ENCODE results near the gene MCUR1. TPM values are rescaled to one million over a fixed set of nuclear protein-coding genes. Genes with fewer than 3 reads are reported as not detected.

The MCUR1 gene
- polyA plus RNA-seq, 3 donors = 2.4 to 7.8 (median 5.2) TPM

- peak; percentile 67 to 78 (median 74) for DNase-seq
- H3K4me3 Mint-ChIP-seq = no peak overlapping the region
- H3K36me3 Mint-ChIP-seq = peaks cover 20 to 47% of the 10 kb centered on the region in 2 donors
- Histone ChIP-seq H3K36me3 (replicated peaks in 1 of 2; ENCODE audit: control insufficient read depth in 1 of 2, insufficient read depth in 2 of 2, low read length in 2 of 2) (peaks cover 6 to 52% of the 10 kb centered on the region in 2 donors), H4K20me1 (ENCODE audit: insufficient read depth, low read length) (no peaks in the 10 kb centered on the region), H3K79me2 (ENCODE audit: insufficient read depth, low read length) (no peaks in the 10 kb centered on the region), H3K4me3 (replicated peaks in 1 of 3; ENCODE audit: low read depth in 2 of 3, low read length in 3 of 3) (no peak overlapping the region), H3K4me2 (replicated peaks; ENCODE audit: extremely low read depth, low read length, poor library complexity, severe bottlenecking) (no peak overlapping the region), H3K27ac (ENCODE audit: low read depth in 1 of 2, low read length in 2 of 2) (no peak overlapping the region), H3K9me3 (replicated peaks in 1 of 2; ENCODE audit: control insufficient read depth in 1 of 2, insufficient read depth in 1 of 2, low read length in 2 of 2) (no peaks in the 10 kb centered on the region), H3K4me1 (ENCODE audit: control insufficient read depth in 1 of 2, insufficient read depth in 2 of 2, low read length in 2 of 2) (peaks cover 0 to 4% of the 10 kb centered on the region in 2 donors), H2AFZ (ENCODE audit: insufficient read depth, low read depth, low read length, poor library complexity, severe bottlenecking) (no peak overlapping the region), H3K9ac (ENCODE audit: insufficient read depth, low read length, poor library complexity, severe bottlenecking) (no peak overlapping the region), H3K27me3 (ENCODE audit: control insufficient read depth in 2 of 2, insufficient read depth in 2 of 2, low read length in 2 of 2) (no peaks in the 10 kb centered on the region)
- intact Hi-C loops (cut with micrococcal nuclease) = loop anchor here in 1 of 2 donors (5.0 to 10.0 kb wide), 2 partner anchors 267 to 1840 kb away; no protein-coding TSS in a partner anchor
- H3K27me3 Mint-ChIP-seq (ENCODE audit: low read depth in 3 of 3) = no peaks in the 10 kb centered on the region
- H3K4me1 Mint-ChIP-seq = peaks cover 4% of the 10 kb centered on the region
- H3K9me3 Mint-ChIP-seq = no peaks in the 10 kb centered on the region
- H3K27ac Mint-ChIP-seq = peak overlapping the region in 1 of 7 donors; percentile 24
- peak; percentile 93 for TF ChIP-seq CTCF (IDR thresholded peaks at IDR 0.05)
- 0% methylated on average over 3 of the region's 8 CpGs for WGBS (ENCODE audit: insufficient coverage)
Observed at GRCh38 chr6:13795041-13795750, 19.2 kb downstream of the MCUR1 start.

GRCh38 chr6:13794184-13794583, 20.2 kb downstream of the MCUR1 start:
- Histone ChIP-seq H3K4me2 (replicated peaks; ENCODE audit: extremely low read depth, low read length, poor library complexity, severe bottlenecking) (no peak overlapping the region), H3K36me3 (replicated peaks in 1 of 2; ENCODE audit: control insufficient read depth in 1 of 2, insufficient read depth in 2 of 2, low read length in 2 of 2) (peaks cover 6 to 59% of the 10 kb centered on the region in 2 donors), H3K4me3 (replicated peaks in 1 of 3; ENCODE audit: low read depth in 2 of 3, low read length in 3 of 3) (no peak overlapping the region), H4K20me1 (ENCODE audit: insufficient read depth, low read length) (no peaks in the 10 kb centered on the region), H3K9ac (ENCODE audit: insufficient read depth, low read length, poor library complexity, severe bottlenecking) (no peak overlapping the region), H3K27ac (ENCODE audit: low read depth in 1 of 2, low read length in 2 of 2) (no peak overlapping the region), H3K9me3 (replicated peaks in 1 of 2; ENCODE audit: control insufficient read depth in 1 of 2, insufficient read depth in 1 of 2, low read length in 2 of 2) (no peaks in the 10 kb centered on the region), H3K4me1 (ENCODE audit: control insufficient read depth in 1 of 2, insufficient read depth in 2 of 2, low read length in 2 of 2) (peaks cover 0 to 4% of the 10 kb centered on the region in 2 donors), H3K79me2 (ENCODE audit: insufficient read depth, low read length) (no peaks in the 10 kb centered on the region), H2AFZ (ENCODE audit: insufficient read depth, low read depth, low read length, poor library complexity, severe bottlenecking) (no peak overlapping the region), H3K27me3 (ENCODE audit: control insufficient read depth in 2 of 2, insufficient read depth in 2 of 2, low read length in 2 of 2) (no peaks in the 10 kb centered on the region)
- peak overlapping the region in 2 of 7 donors; percentile 37 to 63 for H3K27ac Mint-ChIP-seq
- WGBS (ENCODE audit: insufficient coverage) = 68% methylated on average over 3 of the region's 5 CpGs
- H3K9me3 Mint-ChIP-seq = no peaks in the 10 kb centered on the region
- H3K27me3 Mint-ChIP-seq (ENCODE audit: low read depth in 3 of 3) = no peaks in the 10 kb centered on the region
- intact Hi-C loops (cut with micrococcal nuclease) = loop anchor here in 1 of 2 donors (10.0 kb wide), 1 partner anchor 1841 kb away; no protein-coding TSS in a partner anchor
- H3K4me3 Mint-ChIP-seq = no peak overlapping the region
- TF ChIP-seq CTCF (IDR thresholded peaks at IDR 0.05) = no peak
- H3K4me1 Mint-ChIP-seq = peaks cover 4% of the 10 kb centered on the region
- peaks cover 26 to 53% of the 10 kb centered on the region in 2 donors for H3K36me3 Mint-ChIP-seq
- peak in 1 of 3 donors; percentile 10 for DNase-seq

All from CD14-positive monocyte (primary cell).